Prostate gland (tissue), 2 donors: ENCODE measurements around the gene DPYD.

ENCODE experiments used
- CTCF ChIP-seq, 4 experiments: fragments of 200-600 bp in 2 of 4; fragments of 450-650 bp in 2 of 4; sonication (generic) in 2 of 4; IDR thresholded peaks; 1 replicate in 3 of 4; 2 replicates in 1 of 4; pipeline ENCODE4 v1.5.1; 2016 to 2019; ENCODE audit warnings: antibody characterized with exemption in 4 of 4, mild to moderate bottlenecking in 2 of 4, moderate library complexity in 2 of 4
- POLR2AphosphoS5 ChIP-seq: sonication (generic); formaldehyde crosslinking; IDR thresholded peaks from one replicate; pipeline ENCODE4 v1.6.1; 2017; ENCODE audit warnings: antibody characterized with exemption

GRCh38 chr1:97883823-97884222 lies 37.0 kb downstream of the DPYD start:
- no peak for TF ChIP-seq CTCF (IDR thresholded peaks at IDR 0.05)
- TF ChIP-seq POLR2AphosphoS5 = no peak
